ENCODE results near the gene UNC45A. TPM values are rescaled to one million over a fixed set of nuclear protein-coding genes. Genes with fewer than 3 reads are reported as not detected.

UNC45A gene
- total and polyA plus RNA-seq, 10 donors, result 32.2 to 59.5 (median 42.3) TPM

- DNase-seq, result no peak
- Histone ChIP-seq H3K4me1 (peaks cover 0 to 48% (median 24%) of the 10 kb centered on the region in 6 donors), H3K27ac (peak overlapping the region in 1 of 8 donors; percentile 13), H3K27me3 (replicated peaks in 1 of 7) (no peaks in the 10 kb centered on the region), H3K4me3 (no peak overlapping the region), H3K36me3 (peaks cover 0 to 4% (median 0%) of the 10 kb centered on the region in 6 donors), H3K9me3 (no peaks in the 10 kb centered on the region)
- intact Hi-C loops (cut with DNase I; ENCODE audit: low total_unique reads), result no loop called here
- 68 to 83% (median 70%) methylated on average over 7 of the region's 7 CpGs for WGBS, 5 donors
- no peak for TF ChIP-seq CTCF (IDR thresholded peaks at IDR 0.05 in 8 of 11, conservative IDR thresholded peaks at IDR 0.05 in 3 of 11)
- TF ChIP-seq POLR2A (IDR thresholded peaks at IDR 0.05), result no peak
- TF ChIP-seq POLR2AphosphoS5 (IDR thresholded peaks at IDR 0.05), result no peak
Measured at GRCh38 chr15:90989040-90989768, 54.1 kb downstream of the UNC45A start.

DNA sequence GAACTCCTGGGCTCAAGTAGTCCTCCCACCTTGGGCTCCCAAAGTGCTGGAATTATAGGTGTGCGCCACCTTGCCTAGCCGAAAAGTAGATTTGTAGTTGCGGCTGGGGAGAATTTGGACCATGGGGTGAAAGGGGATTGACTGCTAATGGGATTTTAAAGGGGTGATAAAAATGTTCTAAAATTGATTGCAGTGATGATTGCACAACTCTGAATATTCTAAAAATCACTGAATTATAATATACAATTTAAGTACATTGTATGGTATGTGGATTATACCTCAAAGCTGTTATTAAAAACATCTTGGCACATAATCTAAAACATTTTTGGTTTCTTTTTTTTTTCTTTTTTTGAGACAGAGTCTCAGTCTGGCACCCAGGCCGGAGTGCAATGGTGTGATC lies 55.4 kb downstream of the UNC45A start:
- DNase-seq, result no peak
- Histone ChIP-seq H3K4me3 (no peak overlapping the region), H3K4me1 (peaks cover 0 to 56% (median 27%) of the 10 kb centered on the region in 6 donors), H3K9me3 (no peaks in the 10 kb centered on the region), H3K27me3 (replicated peaks in 1 of 7) (no peaks in the 10 kb centered on the region), H3K36me3 (no peaks in the 10 kb centered on the region), H3K27ac (no peak overlapping the region)
- TF ChIP-seq POLR2A (IDR thresholded peaks at IDR 0.05) (no peak), CTCF (IDR thresholded peaks at IDR 0.05 in 8 of 11, conservative IDR thresholded peaks at IDR 0.05 in 3 of 11) (no peak), POLR2AphosphoS5 (IDR thresholded peaks at IDR 0.05) (no peak)
- intact Hi-C loops (cut with DNase I; ENCODE audit: low total_unique reads), result no loop called here
- 98 to 99% (median 98%) methylated on average over 4 of the region's 4 CpGs for WGBS, 5 donors

DNA sequence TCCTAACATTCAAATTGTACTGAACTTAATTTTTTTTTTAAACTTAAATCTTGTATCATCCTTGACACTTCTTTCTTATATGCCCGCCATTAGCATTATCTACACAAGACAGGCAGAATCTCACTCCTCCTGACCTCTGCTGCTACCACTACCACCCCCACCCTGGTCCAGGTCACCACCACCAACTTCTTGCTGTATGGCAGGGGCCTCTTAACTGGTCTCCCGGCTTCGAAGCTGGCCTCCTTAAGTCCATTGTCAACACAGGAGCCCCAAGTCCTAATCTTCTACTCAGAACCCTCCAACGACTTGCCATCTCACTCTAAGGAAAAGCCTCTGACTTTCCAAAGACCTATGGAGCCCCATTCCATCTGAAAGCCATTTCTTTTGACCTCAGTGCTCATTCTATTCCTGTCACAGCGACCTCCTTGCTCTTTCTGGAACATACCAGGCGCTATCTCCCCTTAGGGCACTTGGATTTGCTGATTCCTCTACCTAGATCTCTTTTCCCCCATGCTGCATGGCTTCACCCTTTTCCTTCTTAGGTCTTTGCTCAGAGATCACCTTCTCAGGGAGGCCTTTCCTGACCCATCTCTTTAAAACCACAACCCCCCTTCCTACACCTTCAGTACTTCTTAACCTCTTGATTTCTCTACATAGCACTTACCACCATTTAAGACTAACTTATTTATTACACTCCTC lies 56.7 kb downstream of the UNC45A start:
- intact Hi-C loops (cut with DNase I; ENCODE audit: low total_unique reads), result no loop called here
- Histone ChIP-seq H3K9me3 (no peaks in the 10 kb centered on the region), H3K36me3 (peaks cover 0 to 2% (median 0%) of the 10 kb centered on the region in 6 donors), H3K4me1 (peaks cover 0 to 57% (median 28%) of the 10 kb centered on the region in 6 donors), H3K4me3 (no peak overlapping the region), H3K27ac (no peak overlapping the region), H3K27me3 (replicated peaks in 1 of 7) (no peaks in the 10 kb centered on the region)
- 92 to 98% (median 95%) methylated on average over 6 of the region's 6 CpGs for WGBS, 5 donors
- no peak for DNase-seq
- no peak for TF ChIP-seq CTCF (IDR thresholded peaks at IDR 0.05 in 8 of 11, conservative IDR thresholded peaks at IDR 0.05 in 3 of 11)
- TF ChIP-seq POLR2A (IDR thresholded peaks at IDR 0.05), result no peak

DNA sequence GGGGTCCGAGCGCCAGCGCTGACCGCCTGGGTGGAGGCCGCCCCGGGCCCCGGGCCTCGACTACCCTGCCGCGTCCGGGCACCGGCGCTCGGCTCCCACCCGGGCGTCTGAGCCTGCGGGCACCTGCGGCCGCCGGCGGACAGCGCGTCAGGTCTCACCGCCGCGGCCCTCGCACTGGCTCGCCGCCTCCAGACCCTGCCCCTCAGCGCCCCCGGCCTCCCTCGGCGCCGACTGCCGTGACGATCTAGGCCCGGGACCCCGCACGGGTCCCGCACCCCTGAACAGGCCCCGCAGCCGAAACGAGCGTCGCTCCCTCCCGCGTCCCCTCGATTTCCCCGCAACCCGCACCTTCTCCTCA lies 59.0 kb downstream of the UNC45A start:
- 0 to 1% (median 0%) methylated on average over 31 to 50 of the region's 50 CpGs for WGBS, 5 donors
- Histone ChIP-seq H3K4me3 (peak overlapping the region; percentile 61 to 93 (median 80)), H3K27ac (peak overlapping the region; percentile 67 to 91 (median 84)), H3K4me1 (peaks cover 0 to 34% (median 15%) of the 10 kb centered on the region in 6 donors), H3K9me3 (no peaks in the 10 kb centered on the region), H3K27me3 (replicated peaks in 1 of 7) (no peaks in the 10 kb centered on the region), H3K36me3 (peaks cover 0 to 25% (median 13%) of the 10 kb centered on the region in 6 donors)
- no peak for DNase-seq
- intact Hi-C loops (cut with DNase I; ENCODE audit: low total_unique reads), result no loop called here
- no peak for TF ChIP-seq CTCF (IDR thresholded peaks at IDR 0.05 in 8 of 11, conservative IDR thresholded peaks at IDR 0.05 in 3 of 11)
- no peak for TF ChIP-seq POLR2AphosphoS5 (IDR thresholded peaks at IDR 0.05)
- no peak for TF ChIP-seq POLR2A (IDR thresholded peaks at IDR 0.05)
